ENCODE data around the gene SRF. TPM values are rescaled to one million over a fixed set of nuclear protein-coding genes. Genes with fewer than 3 reads are reported as not detected.

Gene SRF
- total RNA-seq, 2 experiments from 2014 or later = 22.8 to 23.7 TPM

- no peak for ATAC-seq (ENCODE audit: poor library complexity)
- Mint-ChIP-seq H3K9me3 (no peaks in the 10 kb centered on the region), H3K4me3 (no peak overlapping the region), H3K4me1 (ENCODE audit: low read depth) (peaks cover 47% of the 10 kb centered on the region), H3K27me3 (no peaks in the 10 kb centered on the region), H3K36me3 (ENCODE audit: low read depth) (peaks cover 67% of the 10 kb centered on the region), H3K27ac (peak overlapping the region; percentile 100)
- intact Hi-C loops (cut with DNase I, micrococcal nuclease) = loop anchor here in 1 of 2 experiments (5.0 kb wide), 2 partner anchors 33 to 48 kb away; partner anchors contain the start of gene SRF
- ChIA-PET CTCF (interaction anchor here (1.6 kb wide), 1 partner anchor 9 kb away, joined by 6 read pairs; the partner anchor contains the start of gene DNPH1), POLR2A (no interaction called here)
- Histone ChIP-seq H3K9me3 (ENCODE audit: control insufficient read depth in 1 of 2, insufficient read depth in 1 of 2, low read length in 2 of 2) (no peaks in the 10 kb centered on the region), H3K4me3 (ENCODE audit: low read length) (no peak overlapping the region), H3K27ac (ENCODE audit: low read depth in 1 of 2, low read length in 2 of 2) (no peak overlapping the region), H3K4me1 (ENCODE audit: insufficient read depth, low read length) (peaks cover 48% of the 10 kb centered on the region), H3K27me3 (ENCODE audit: control insufficient read depth in 1 of 2, insufficient read depth in 2 of 2, low read length in 2 of 2) (no peaks in the 10 kb centered on the region), H3K36me3 (ENCODE audit: insufficient read depth, low read length) (peaks cover 31% of the 10 kb centered on the region)
- TF ChIP-seq CTCF (IDR thresholded peaks at IDR 0.05) = no peak
- DNase-seq = peak in 1 of 14 experiments; percentile 27
Observed at GRCh38 chr6:43220439-43220951, 49.4 kb downstream of the SRF start.

- H3K4me3 Mint-ChIP-seq = no peak overlapping the region
- peak overlapping the region in 1 of 2 donors; percentile 29 for H3K27ac ChIP-seq (ENCODE audit: low read depth in 1 of 2, low read length in 2 of 2)
- DNase-seq (peak in 1 of 14 experiments; percentile 28), ATAC-seq (ENCODE audit: poor library complexity) (no peak)
- H3K9me3 ChIP-seq (ENCODE audit: control insufficient read depth in 1 of 2, insufficient read depth in 1 of 2, low read length in 2 of 2) = no peaks in the 10 kb centered on the region
- peaks cover 56% of the 10 kb centered on the region for H3K4me1 ChIP-seq (ENCODE audit: insufficient read depth, low read length)
- no peaks in the 10 kb centered on the region for H3K9me3 Mint-ChIP-seq
- CTCF ChIA-PET = interaction anchor here (1.6 kb wide), 1 partner anchor 8 kb away, joined by 6 read pairs; the partner anchor contains the start of gene DNPH1
- no peak overlapping the region for H3K4me3 ChIP-seq (ENCODE audit: low read length)
- TF ChIP-seq CTCF (IDR thresholded peaks at IDR 0.05) = no peak
- peak overlapping the region; percentile 100 for H3K27ac Mint-ChIP-seq
- peaks cover 64% of the 10 kb centered on the region for H3K36me3 Mint-ChIP-seq (ENCODE audit: low read depth)
- H3K27me3 Mint-ChIP-seq = no peaks in the 10 kb centered on the region
- no peaks in the 10 kb centered on the region for H3K27me3 ChIP-seq (ENCODE audit: control insufficient read depth in 1 of 2, insufficient read depth in 2 of 2, low read length in 2 of 2)
- POLR2A ChIA-PET = no interaction called here
- H3K4me1 Mint-ChIP-seq (ENCODE audit: low read depth) = peaks cover 54% of the 10 kb centered on the region
- H3K36me3 ChIP-seq (ENCODE audit: insufficient read depth, low read length) = peaks cover 23% of the 10 kb centered on the region
- intact Hi-C loops (cut with DNase I, micrococcal nuclease) = loop anchor here in 1 of 2 experiments (5.0 kb wide), 2 partner anchors 34 to 49 kb away; partner anchors contain the start of gene SRF
Observed at GRCh38 chr6:43221046-43221972, 50.2 kb downstream of the SRF start.

- H3K4me1 Mint-ChIP-seq (ENCODE audit: low read depth) = peaks cover 61% of the 10 kb centered on the region
- CTCF ChIA-PET = no interaction called here
- H3K4me3 Mint-ChIP-seq = no peak overlapping the region
Observed at GRCh38 chr6:43222418-43223059, 51.5 kb downstream of the SRF start.

More at GRCh38 chr6:43222418-43223059, 51.5 kb downstream of the SRF start:
- H3K27me3 ChIP-seq (ENCODE audit: control insufficient read depth in 1 of 2, insufficient read depth in 2 of 2, low read length in 2 of 2) = no peaks in the 10 kb centered on the region
- DNase-seq (peak in 2 of 14 experiments; percentile 34 to 35), ATAC-seq (ENCODE audit: poor library complexity) (no peak)
- H3K36me3 ChIP-seq (ENCODE audit: insufficient read depth, low read length) = peaks cover 16% of the 10 kb centered on the region
- H3K9me3 Mint-ChIP-seq = no peaks in the 10 kb centered on the region
- POLR2A ChIA-PET = no interaction called here
- no peak for TF ChIP-seq CTCF (IDR thresholded peaks at IDR 0.05)
- peak overlapping the region in 1 of 2 donors; percentile 98 for H3K27ac ChIP-seq (ENCODE audit: low read depth in 1 of 2, low read length in 2 of 2)
- H3K9me3 ChIP-seq (ENCODE audit: control insufficient read depth in 1 of 2, insufficient read depth in 1 of 2, low read length in 2 of 2) = no peaks in the 10 kb centered on the region
- H3K4me3 ChIP-seq (ENCODE audit: low read length) = no peak overlapping the region
- peaks cover 56% of the 10 kb centered on the region for H3K36me3 Mint-ChIP-seq (ENCODE audit: low read depth)
- H3K4me1 ChIP-seq (ENCODE audit: insufficient read depth, low read length) = peaks cover 61% of the 10 kb centered on the region
- intact Hi-C loops (cut with DNase I, micrococcal nuclease) = loop anchor here in 1 of 2 experiments (5.0 kb wide), 2 partner anchors 35 to 50 kb away; partner anchors contain the start of gene SRF
- H3K27ac Mint-ChIP-seq = peak overlapping the region; percentile 100
- no peaks in the 10 kb centered on the region for H3K27me3 Mint-ChIP-seq
